Neural cell (in vitro differentiated cells): ENCODE results near the gene SERPINB6.

Source experiments
- EP300 ChIP-seq: fragments of 450-650 bp; conservative IDR thresholded peaks from 2 replicates; pipeline ENCODE4 v1.6.1; 2014; ENCODE audit warnings: antibody characterized with exemption, mild to moderate bottlenecking, moderate library complexity; ENCODE audit not compliant: poor library complexity, severe bottlenecking
- EZH2 ChIP-seq: fragments of 200-600, 300-800 bp; shearing (Covaris generic), sonication (generic); IDR thresholded peaks from 2 replicates; pipeline ENCODE4 v1.6.1; 2014; ENCODE audit warnings: antibody characterized with exemption, low read length, borderline replicate concordance, mild to moderate bottlenecking; ENCODE audit not compliant: insufficient read depth, poor library complexity, severe bottlenecking
- MXI1 ChIP-seq: fragments of 450-650 bp; conservative IDR thresholded peaks from 2 replicates; pipeline ENCODE4 v1.6.1; 2014; ENCODE audit warnings: antibody characterized with exemption, mild to moderate bottlenecking; ENCODE audit not compliant: poor library complexity, severe bottlenecking
- POLR2AphosphoS5 ChIP-seq: IDR thresholded peaks from 2 replicates; pipeline ENCODE4 v1.6.1; 2012
- SMC3 ChIP-seq: fragments of 450-650 bp; conservative IDR thresholded peaks from 2 replicates; pipeline ENCODE4 v1.6.1; 2014; ENCODE audit warnings: antibody characterized with exemption, mild to moderate bottlenecking, moderate library complexity; ENCODE audit not compliant: poor library complexity
- TAF1 ChIP-seq: IDR thresholded peaks from 2 replicates; pipeline ENCODE4 v1.6.1; 2012; ENCODE audit warnings: low read depth
- TF ChIP-seq, protein P1 (sequence below): fragments of 450-650 bp; IDR thresholded peaks from 2 replicates; pipeline ENCODE4 v1.5.1; 2014; ENCODE audit warnings: antibody characterized with exemption, mild to moderate bottlenecking, moderate library complexity; ENCODE audit not compliant: poor library complexity, severe bottlenecking
- TF ChIP-seq, protein P2 (sequence below): IDR thresholded peaks from 2 replicates; pipeline ENCODE4 v1.6.1; 2012; ENCODE audit warnings: borderline replicate concordance

DNA sequence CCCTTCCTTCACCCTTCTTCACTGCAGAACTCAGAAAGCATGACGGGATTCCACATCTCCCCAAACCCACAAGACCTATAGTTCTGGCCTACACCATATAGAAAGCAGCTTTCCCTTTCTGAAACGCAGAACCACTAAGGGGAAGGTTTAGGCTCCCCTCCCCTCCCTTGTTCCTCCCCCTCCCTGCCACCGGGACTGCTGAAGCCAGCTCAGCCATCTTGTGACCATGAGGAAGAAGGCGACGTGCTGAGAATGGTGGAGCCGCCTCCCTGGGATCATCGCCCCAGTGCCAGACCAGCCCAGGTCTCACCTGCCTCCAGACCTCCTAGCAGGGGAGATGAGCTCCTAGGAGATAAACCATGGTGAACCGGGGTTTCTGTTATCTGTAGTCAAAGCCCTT, 19.6 kb downstream of the SERPINB6 start:
- TF ChIP-seq, protein P1, sequence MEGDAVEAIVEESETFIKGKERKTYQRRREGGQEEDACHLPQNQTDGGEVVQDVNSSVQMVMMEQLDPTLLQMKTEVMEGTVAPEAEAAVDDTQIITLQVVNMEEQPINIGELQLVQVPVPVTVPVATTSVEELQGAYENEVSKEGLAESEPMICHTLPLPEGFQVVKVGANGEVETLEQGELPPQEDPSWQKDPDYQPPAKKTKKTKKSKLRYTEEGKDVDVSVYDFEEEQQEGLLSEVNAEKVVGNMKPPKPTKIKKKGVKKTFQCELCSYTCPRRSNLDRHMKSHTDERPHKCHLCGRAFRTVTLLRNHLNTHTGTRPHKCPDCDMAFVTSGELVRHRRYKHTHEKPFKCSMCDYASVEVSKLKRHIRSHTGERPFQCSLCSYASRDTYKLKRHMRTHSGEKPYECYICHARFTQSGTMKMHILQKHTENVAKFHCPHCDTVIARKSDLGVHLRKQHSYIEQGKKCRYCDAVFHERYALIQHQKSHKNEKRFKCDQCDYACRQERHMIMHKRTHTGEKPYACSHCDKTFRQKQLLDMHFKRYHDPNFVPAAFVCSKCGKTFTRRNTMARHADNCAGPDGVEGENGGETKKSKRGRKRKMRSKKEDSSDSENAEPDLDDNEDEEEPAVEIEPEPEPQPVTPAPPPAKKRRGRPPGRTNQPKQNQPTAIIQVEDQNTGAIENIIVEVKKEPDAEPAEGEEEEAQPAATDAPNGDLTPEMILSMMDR, result no peak
- TF ChIP-seq, protein P2, sequence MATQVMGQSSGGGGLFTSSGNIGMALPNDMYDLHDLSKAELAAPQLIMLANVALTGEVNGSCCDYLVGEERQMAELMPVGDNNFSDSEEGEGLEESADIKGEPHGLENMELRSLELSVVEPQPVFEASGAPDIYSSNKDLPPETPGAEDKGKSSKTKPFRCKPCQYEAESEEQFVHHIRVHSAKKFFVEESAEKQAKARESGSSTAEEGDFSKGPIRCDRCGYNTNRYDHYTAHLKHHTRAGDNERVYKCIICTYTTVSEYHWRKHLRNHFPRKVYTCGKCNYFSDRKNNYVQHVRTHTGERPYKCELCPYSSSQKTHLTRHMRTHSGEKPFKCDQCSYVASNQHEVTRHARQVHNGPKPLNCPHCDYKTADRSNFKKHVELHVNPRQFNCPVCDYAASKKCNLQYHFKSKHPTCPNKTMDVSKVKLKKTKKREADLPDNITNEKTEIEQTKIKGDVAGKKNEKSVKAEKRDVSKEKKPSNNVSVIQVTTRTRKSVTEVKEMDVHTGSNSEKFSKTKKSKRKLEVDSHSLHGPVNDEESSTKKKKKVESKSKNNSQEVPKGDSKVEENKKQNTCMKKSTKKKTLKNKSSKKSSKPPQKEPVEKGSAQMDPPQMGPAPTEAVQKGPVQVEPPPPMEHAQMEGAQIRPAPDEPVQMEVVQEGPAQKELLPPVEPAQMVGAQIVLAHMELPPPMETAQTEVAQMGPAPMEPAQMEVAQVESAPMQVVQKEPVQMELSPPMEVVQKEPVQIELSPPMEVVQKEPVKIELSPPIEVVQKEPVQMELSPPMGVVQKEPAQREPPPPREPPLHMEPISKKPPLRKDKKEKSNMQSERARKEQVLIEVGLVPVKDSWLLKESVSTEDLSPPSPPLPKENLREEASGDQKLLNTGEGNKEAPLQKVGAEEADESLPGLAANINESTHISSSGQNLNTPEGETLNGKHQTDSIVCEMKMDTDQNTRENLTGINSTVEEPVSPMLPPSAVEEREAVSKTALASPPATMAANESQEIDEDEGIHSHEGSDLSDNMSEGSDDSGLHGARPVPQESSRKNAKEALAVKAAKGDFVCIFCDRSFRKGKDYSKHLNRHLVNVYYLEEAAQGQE, result no peak
- TF ChIP-seq EZH2, result no peak
- TF ChIP-seq EP300, result no peak
- no peak for TF ChIP-seq POLR2AphosphoS5
- TF ChIP-seq SMC3, result no peak
- no peak for TF ChIP-seq MXI1
- no peak for TF ChIP-seq TAF1
